Measurements from ENCODE around the gene FBLN2. TPM values are rescaled to one million over a fixed set of nuclear protein-coding genes. Genes with fewer than 3 reads are reported as not detected.

Gene FBLN2
- total and polyA plus RNA-seq, 10 of the 15 experiments (the other 5 are each of a cell fraction or from before 2014, with no cell fraction given), result 0.03 to 0.41 (median 0.12) TPM; not detected in 2

GRCh38 chr3:13651775-13652428 is 103.0 kb downstream of the FBLN2 start:
- 11% methylated on average over 12 of the region's 12 CpGs for WGBS (ENCODE audit: insufficient coverage, insufficient replicate concordance, low lambda C conversion rate, missing lambda C conversion rate)
- in situ Hi-C loops (cut with MboI) (no loop called here), intact Hi-C loops (cut with micrococcal nuclease; ENCODE audit: unreplicated experiment) (loop anchor here (2.0 kb wide), 1 partner anchor 559 kb away; no protein-coding TSS in a partner anchor)
- CTCF ChIA-PET, result interaction anchor here (0.6 to 10.4 kb wide), 7 partner anchors 12 to 1354 kb away, joined by 3 to 231 read pairs (median 5); no protein-coding TSS in a partner anchor
- Histone ChIP-seq H3K9me3 (replicated peaks; ENCODE audit: control insufficient read depth, insufficient read depth, low read length) (no peaks in the 10 kb centered on the region), H3K36me3 (ENCODE audit: control insufficient read depth in 2 of 2, insufficient read depth in 2 of 2, low read length in 1 of 2) (no peaks in the 10 kb centered on the region), H4K20me1 (ENCODE audit: control insufficient read depth, insufficient read depth) (no peaks in the 10 kb centered on the region), H3K4me1 (ENCODE audit: control insufficient read depth, insufficient read depth, low read length) (no peaks in the 10 kb centered on the region), H3K27me3 (replicated peaks in 1 of 2; ENCODE audit: control insufficient read depth in 2 of 2, insufficient read depth in 2 of 2, low read length in 1 of 2) (peaks cover 4 to 5% of the 10 kb centered on the region in 2 experiments; a peak in 2 of 4 replicates), H2AFZ (ENCODE audit: control insufficient read depth, low read depth, low read length) (no peak overlapping the region), H3K9ac (ENCODE audit: control insufficient read depth, insufficient read depth, low read length) (no peak overlapping the region), H3K27ac (ENCODE audit: control insufficient read depth, insufficient read depth) (no peak overlapping the region), H3K4me3 (no peak overlapping the region), H3K4me2 (ENCODE audit: control insufficient read depth, insufficient read depth) (no peak overlapping the region), H3K79me2 (ENCODE audit: control insufficient read depth, insufficient read depth, low read length) (no peaks in the 10 kb centered on the region)
- no TSS peak for BruUV-seq (replicated peaks)
- no peak for ATAC-seq
- SMC1A ChIA-PET (ENCODE audit: uncharacterized antibody, unreplicated experiment), result interaction anchor here (0.7 kb wide), 1 partner anchor 158 kb away, joined by 3 read pairs; no protein-coding TSS in a partner anchor
- TF ChIP-seq RELB (IDR thresholded peaks at IDR 0.05; ENCODE audit: low read depth), result no peak
- no peak for TF ChIP-seq ZBTB40 (IDR thresholded peaks at IDR 0.05; ENCODE audit: borderline replicate concordance)
- no peak for TF ChIP-seq PML (IDR thresholded peaks at IDR 0.05; ENCODE audit: low read length)
- TF ChIP-seq ZSCAN29 (IDR thresholded peaks at IDR 0.05), result no peak
- no peak for TF ChIP-seq MYC (IDR thresholded peaks at IDR 0.05; ENCODE audit: insufficient read depth, insufficient read length, insufficient replicate concordance, low read length, severe bottlenecking)
- TF ChIP-seq CHD4 (IDR thresholded peaks at IDR 0.05), result no peak
- TF ChIP-seq YBX1 (IDR thresholded peaks at IDR 0.05), result no peak
- TF ChIP-seq ESRRA (IDR thresholded peaks at IDR 0.05; ENCODE audit: low read length), result no peak
- no peak for TF ChIP-seq TCF3 (IDR thresholded peaks at IDR 0.05; ENCODE audit: borderline replicate concordance, insufficient read depth, low read depth, low read length)
- no peak for TF ChIP-seq BACH1 (IDR thresholded peaks at IDR 0.05; ENCODE audit: borderline replicate concordance)
- TF ChIP-seq SREBF1 (IDR thresholded peaks at IDR 0.05; ENCODE audit: low read length), result no peak
- no peak for TF ChIP-seq HDAC2 (IDR thresholded peaks at IDR 0.05)
- TF ChIP-seq MXI1 (IDR thresholded peaks at IDR 0.05; ENCODE audit: low read depth, low read length), result no peak
- TF ChIP-seq GATAD2B (conservative IDR thresholded peaks at IDR 0.05; ENCODE audit: low read depth), result no peak
- POLR2A ChIA-PET, result no interaction called here
- RAD21 ChIA-PET (ENCODE audit: unreplicated experiment), result interaction anchor here (1.6 to 1.8 kb wide), 2 partner anchors 147 to 156 kb away, joined by 4 to 6 read pairs; no protein-coding TSS in a partner anchor
- no peak for DNase-seq (ENCODE audit: low read depth, low spot score)
- FAIRE-seq, result no peak

All from GM12878 (cell line).